K562 (cell line): ENCODE results near the gene CDC6. TPM values are rescaled to one million over a fixed set of nuclear protein-coding genes. Genes with fewer than 3 reads are reported as not detected.

Experiments used
- C11orf30 ChIP-seq: fragments of 450-650 bp; IDR thresholded peaks from 2 replicates; pipeline ENCODE4 v1.6.1; 2016; ENCODE audit warnings: low read depth, mild to moderate bottlenecking
- CXXC5 ChIP-seq: fragments of 250-450 bp; sonication (Bioruptor Pico); IDR thresholded peaks from 2 replicates; pipeline ENCODE4 v1.8.0; 2022; ENCODE audit warnings: inconsistent platforms, mild to moderate bottlenecking, moderate library complexity
- DACH1 ChIP-seq: fragments of 450-650 bp; IDR thresholded peaks from 2 replicates; pipeline ENCODE4 v1.6.1; 2018; ENCODE audit not compliant: partially characterized antibody
- MAFF ChIP-seq: IDR thresholded peaks from 2 replicates; pipeline ENCODE4 v1.6.1; 2012; ENCODE audit warnings: low read length, improper control_type of control experiment
- MTA2 ChIP-seq: fragments of 450-650 bp; IDR thresholded peaks from 2 replicates; pipeline ENCODE4 v1.6.1; 2016; ENCODE audit warnings: low read depth
- MXI1 ChIP-seq: IDR thresholded peaks from 2 replicates; pipeline ENCODE4 v1.6.1; 2011; ENCODE audit warnings: low read depth, mild to moderate bottlenecking, improper control_type of control experiment, low read length
- NCOR1 ChIP-seq: fragments of 450-650 bp; IDR thresholded peaks from 2 replicates; pipeline ENCODE4 v1.6.1; 2016; ENCODE audit warnings: mild to moderate bottlenecking, moderate library complexity
- NFIC ChIP-seq: fragments of 450-650 bp; IDR thresholded peaks from 2 replicates; pipeline ENCODE4 v1.6.1; 2017; ENCODE audit warnings: mild to moderate bottlenecking, inconsistent platforms
- NFRKB ChIP-seq: fragments of 450-650 bp; IDR thresholded peaks from 2 replicates; pipeline ENCODE4 v1.6.1; 2016; ENCODE audit warnings: low read depth
- NR2C2 ChIP-seq, 2 experiments: fragments of 200-800 bp in 1 of 2; sonication (Bioruptor generic) in 1 of 2; sonication (generic) in 1 of 2; formaldehyde crosslinking in 1 of 2; IDR thresholded peaks; 2 replicates each; pipeline versions ENCODE4 v1.6.1 to v1.8.0; 2016 to 2022; ENCODE audit warnings: mild to moderate bottlenecking in 1 of 2, missing compliant biosample characterization in 1 of 2, missing genetic modification characterization in 1 of 2, missing genetic modification reagents in 1 of 2
- NRF1 ChIP-seq, 2 experiments: fragments of 450-650 bp; IDR thresholded peaks in 1 of 2; conservative IDR thresholded peaks in 1 of 2; 2 replicates each; pipeline ENCODE4 v1.6.1; 2014; ENCODE audit warnings: mild to moderate bottlenecking in 2 of 2
- RCOR1 ChIP-seq, 2 experiments: IDR thresholded peaks; 2 replicates each; pipeline ENCODE4 v1.6.1; 2012; ENCODE audit warnings: low read depth in 2 of 2, low read length in 2 of 2, borderline replicate concordance in 1 of 2, improper control_type of control experiment in 1 of 2
- YY1 ChIP-seq, 3 experiments: IDR thresholded peaks; 2 replicates each; pipeline ENCODE4 v1.6.1; 2011; ENCODE audit warnings: low read length in 2 of 3, mild to moderate bottlenecking in 2 of 3, moderate library complexity in 2 of 3, borderline replicate concordance in 1 of 3, control low read depth in 1 of 3, low read depth in 1 of 3; ENCODE audit not compliant: insufficient read depth in 3 of 3, insufficient replicate concordance in 2 of 3, control insufficient read depth in 1 of 3, insufficient read length in 1 of 3; ENCODE audit errors: extremely low read depth in 1 of 3
- ZBTB7A ChIP-seq: IDR thresholded peaks from 2 replicates; pipeline ENCODE4 v1.6.1; 2011; ENCODE audit warnings: low read depth, mild to moderate bottlenecking, low read length, moderate library complexity, borderline replicate concordance; ENCODE audit not compliant: control insufficient read depth
- polyA plus RNA-seq, 8 experiments: library from polyadenylated mRNA; depleted of rRNA in 4 of 8; stranded (reverse) in 5 of 8; unstranded in 3 of 8; fragments of >200 nt; fragmentation: Nextera tagmentation in 2 of 8; fragmentation: Illumina TruSeq in 1 of 8; extraction: Ambion mirVana in 2 of 8; extraction: Trizol in 1 of 8; gene quantifications; 2 replicates each; pipeline versions ENCODE4 v1.2.1 to v1.2.3, GENCODE V29; 2011 to 2014; ENCODE audit warnings: inconsistent platforms in 1 of 8, missing spikeins in 1 of 8
- total RNA-seq, 7 experiments: library from RNA; depleted of rRNA in 6 of 7; stranded (reverse); fragments of >200 nt in 6 of 7; fragmentation: Illumina TruSeq in 2 of 7; extraction: Trizol in 2 of 7; gene quantifications; 2 replicates each; pipeline versions ENCODE4 v1.2.1 to v1.2.3, GENCODE V29; 2011 to 2021; ENCODE audit warnings: low replicate concordance in 1 of 7
- TF ChIP-seq, protein P1 (sequence below), 2 experiments: fragments of 200-800 bp in 1 of 2; sonication (Bioruptor generic) in 1 of 2; sonication (generic) in 1 of 2; formaldehyde crosslinking in 1 of 2; IDR thresholded peaks in 1 of 2; conservative IDR thresholded peaks in 1 of 2; 2 replicates each; pipeline versions ENCODE4 v1.5.0 to v1.6.1; 2016 to 2020; ENCODE audit warnings: missing compliant biosample characterization in 1 of 2, missing genetic modification characterization in 1 of 2, missing genetic modification reagents in 1 of 2
- TF ChIP-seq, protein P2 (sequence below): conservative IDR thresholded peaks from 2 replicates; pipeline ENCODE4 v1.6.1; 2011; ENCODE audit warnings: low read depth, mild to moderate bottlenecking, low read length; ENCODE audit not compliant: control insufficient read depth
- TF ChIP-seq, protein P3 (sequence below): fragments of 450-650 bp; formaldehyde crosslinking; IDR thresholded peaks from 2 replicates; pipeline ENCODE4 v1.4.0; 2020; ENCODE audit warnings: mild to moderate bottlenecking, moderate library complexity
- TF ChIP-seq, protein P4 (sequence below), 2 experiments: fragments of 250-450 bp in 1 of 2; fragments of 450-650 bp in 1 of 2; sonication (Bioruptor Pico) in 1 of 2; IDR thresholded peaks; 2 replicates each; pipeline versions ENCODE4 v1.6.1 to v1.8.0; 2016 to 2021; ENCODE audit warnings: mild to moderate bottlenecking in 2 of 2, moderate library complexity in 2 of 2, missing compliant biosample characterization in 1 of 2, missing genetic modification characterization in 1 of 2

The CDC6 gene
- total and polyA plus RNA-seq, 9 of the 15 experiments (the other 6 are each of a cell fraction or from before 2014, with no cell fraction given) = 29.6 to 141 (median 106) TPM

DNA sequence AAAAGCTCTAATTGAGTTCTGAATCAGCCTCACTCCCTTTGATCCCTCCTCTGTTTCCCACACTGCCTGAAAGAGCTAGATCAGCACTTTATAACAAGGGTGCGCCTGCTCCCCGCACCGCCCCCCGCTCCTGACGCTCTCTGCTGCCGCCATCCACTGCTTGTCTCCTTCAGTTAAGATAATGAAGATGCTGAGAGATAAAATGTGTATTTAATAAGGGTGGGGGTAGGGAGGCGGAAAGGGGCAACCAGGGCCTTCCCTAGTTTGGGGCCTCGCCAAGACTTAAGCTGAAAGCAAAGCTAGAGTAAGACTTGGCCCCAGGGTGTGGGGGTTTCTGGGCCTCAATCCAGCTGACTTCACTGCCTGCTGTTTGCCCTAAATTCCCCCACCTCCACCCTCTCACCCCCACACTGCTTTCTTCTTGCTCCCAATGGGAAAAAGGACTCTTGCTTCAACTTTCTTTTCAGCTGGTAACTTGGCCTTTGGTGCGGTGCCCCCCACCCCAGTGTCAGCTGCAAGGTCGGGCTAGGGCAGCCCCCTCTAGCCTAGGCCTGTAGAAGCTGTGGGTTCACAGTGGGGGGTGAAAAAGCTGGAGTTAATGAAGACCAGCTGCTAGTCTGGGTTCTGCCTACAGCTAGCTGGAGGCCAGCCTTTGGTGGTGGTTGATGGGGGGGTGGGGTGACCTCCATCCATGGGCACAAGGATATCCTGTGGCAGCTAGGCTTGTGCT, 19.5 kb downstream of the CDC6 start (continued):
- TF ChIP-seq YY1 (IDR thresholded peaks at IDR 0.05; ENCODE audit: borderline replicate concordance in 1 of 3, control insufficient read depth in 1 of 3, extremely low read depth in 1 of 3, insufficient read depth in 3 of 3, insufficient read length in 1 of 3, insufficient replicate concordance in 2 of 3, low read depth in 1 of 3, low read length in 2 of 3) (peak in 1 of 3 experiments; percentile 4), NCOR1 (peak; percentile 21; the same call in 1 of the 2 replicates), CXXC5 (0 out of 2 replicates have a peak, but pooled peaks have one; percentile 26), MAFF (peak; percentile 95), NRF1 (conservative IDR thresholded peaks at IDR 0.05 in 1 of 2, IDR thresholded peaks at IDR 0.05 in 1 of 2) (peak; percentile 69 to 72), C11orf30 (peak; percentile 99), NFIC (peak; percentile 50), ZBTB7A (peak; percentile 31; the same call in 1 of the 2 replicates), MXI1 (no peak), MTA2 (no peak), NR2C2 (CRISPR knock-in tag; IDR thresholded peaks at IDR 0.05) (no peak), NR2C2 (tag; IDR thresholded peaks at IDR 0.05) (no peak), NFRKB (0 out of 2 replicates have a peak, but pooled peaks have one; percentile 31), DACH1 (peak; percentile 14), RCOR1 (IDR thresholded peaks at IDR 0.05; ENCODE audit: borderline replicate concordance in 1 of 2, low read depth in 2 of 2, low read length in 2 of 2) (0 out of 4 replicates have a peak, but pooled peaks of 1 of the 2 experiments have one; percentile 12)
- TF ChIP-seq, protein P1, sequence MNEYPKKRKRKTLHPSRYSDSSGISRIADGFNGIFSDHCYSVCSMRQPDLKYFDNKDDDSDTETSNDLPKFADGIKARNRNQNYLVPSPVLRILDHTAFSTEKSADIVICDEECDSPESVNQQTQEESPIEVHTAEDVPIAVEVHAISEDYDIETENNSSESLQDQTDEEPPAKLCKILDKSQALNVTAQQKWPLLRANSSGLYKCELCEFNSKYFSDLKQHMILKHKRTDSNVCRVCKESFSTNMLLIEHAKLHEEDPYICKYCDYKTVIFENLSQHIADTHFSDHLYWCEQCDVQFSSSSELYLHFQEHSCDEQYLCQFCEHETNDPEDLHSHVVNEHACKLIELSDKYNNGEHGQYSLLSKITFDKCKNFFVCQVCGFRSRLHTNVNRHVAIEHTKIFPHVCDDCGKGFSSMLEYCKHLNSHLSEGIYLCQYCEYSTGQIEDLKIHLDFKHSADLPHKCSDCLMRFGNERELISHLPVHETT (CRISPR knock-in tag; conservative IDR thresholded peaks at IDR 0.05 in 1 of 2, IDR thresholded peaks at IDR 0.05 in 1 of 2) = 0 out of 4 replicates have a peak, but pooled peaks of 1 of the 2 experiments have one; percentile 23
- TF ChIP-seq, protein P2, sequence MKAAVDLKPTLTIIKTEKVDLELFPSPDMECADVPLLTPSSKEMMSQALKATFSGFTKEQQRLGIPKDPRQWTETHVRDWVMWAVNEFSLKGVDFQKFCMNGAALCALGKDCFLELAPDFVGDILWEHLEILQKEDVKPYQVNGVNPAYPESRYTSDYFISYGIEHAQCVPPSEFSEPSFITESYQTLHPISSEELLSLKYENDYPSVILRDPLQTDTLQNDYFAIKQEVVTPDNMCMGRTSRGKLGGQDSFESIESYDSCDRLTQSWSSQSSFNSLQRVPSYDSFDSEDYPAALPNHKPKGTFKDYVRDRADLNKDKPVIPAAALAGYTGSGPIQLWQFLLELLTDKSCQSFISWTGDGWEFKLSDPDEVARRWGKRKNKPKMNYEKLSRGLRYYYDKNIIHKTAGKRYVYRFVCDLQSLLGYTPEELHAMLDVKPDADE = no peak
- TF ChIP-seq, protein P3, sequence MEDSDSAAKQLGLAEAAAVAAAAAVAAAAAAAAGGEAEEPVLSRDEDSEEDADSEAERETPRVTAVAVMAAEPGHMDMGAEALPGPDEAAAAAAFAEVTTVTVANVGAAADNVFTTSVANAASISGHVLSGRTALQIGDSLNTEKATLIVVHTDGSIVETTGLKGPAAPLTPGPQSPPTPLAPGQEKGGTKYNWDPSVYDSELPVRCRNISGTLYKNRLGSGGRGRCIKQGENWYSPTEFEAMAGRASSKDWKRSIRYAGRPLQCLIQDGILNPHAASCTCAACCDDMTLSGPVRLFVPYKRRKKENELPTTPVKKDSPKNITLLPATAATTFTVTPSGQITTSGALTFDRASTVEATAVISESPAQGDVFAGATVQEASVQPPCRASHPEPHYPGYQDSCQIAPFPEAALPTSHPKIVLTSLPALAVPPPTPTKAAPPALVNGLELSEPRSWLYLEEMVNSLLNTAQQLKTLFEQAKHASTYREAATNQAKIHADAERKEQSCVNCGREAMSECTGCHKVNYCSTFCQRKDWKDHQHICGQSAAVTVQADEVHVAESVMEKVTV (CRISPR knock-in tag) = no peak
- TF ChIP-seq, protein P4, sequence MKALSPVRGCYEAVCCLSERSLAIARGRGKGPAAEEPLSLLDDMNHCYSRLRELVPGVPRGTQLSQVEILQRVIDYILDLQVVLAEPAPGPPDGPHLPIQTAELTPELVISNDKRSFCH (CRISPR knock-in tag; IDR thresholded peaks at IDR 0.05) = 0 out of 2 replicates have a peak, but pooled peaks have one; percentile 6
- TF ChIP-seq, protein P4 (tag; IDR thresholded peaks at IDR 0.05) = no peak
